ENCODE measurements around the gene WNT16. TPM values are rescaled to one million over a fixed set of nuclear protein-coding genes. Genes with fewer than 3 reads are reported as not detected.

WNT16 gene
- total and polyA plus RNA-seq, 2 of the 8 experiments (the other 6 are each of a cell fraction or from before 2014, with no cell fraction given): 0.11 to 0.52 TPM

DNA sequence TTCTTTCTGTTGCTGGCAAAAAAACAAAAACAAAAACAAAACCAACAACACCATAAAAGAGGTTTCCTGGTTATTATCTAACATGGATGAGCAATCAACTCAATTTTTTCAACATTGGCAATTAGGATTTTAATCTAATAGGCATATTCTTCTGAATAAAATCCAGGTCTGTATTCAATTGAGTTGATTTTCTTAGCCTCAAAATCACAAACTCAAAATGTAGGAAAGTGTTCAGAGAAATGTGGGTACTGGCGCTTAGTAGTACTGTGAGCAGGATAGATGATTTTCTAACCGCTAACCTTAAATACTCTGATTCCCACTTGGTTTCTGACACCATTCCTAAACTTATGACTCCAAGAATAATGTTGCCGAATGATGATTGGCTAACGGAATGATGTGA, 5.6 kb downstream of the WNT16 start:
- Histone ChIP-seq H4K5ac (ENCODE audit: insufficient read length, low read depth, low read length) (no peak overlapping the region), H3K79me1 (ENCODE audit: low read depth, low read length) (no peaks in the 10 kb centered on the region), H3K79me2 (ENCODE audit: control insufficient read depth in 1 of 2, insufficient read depth in 2 of 2, low read length in 2 of 2) (no peaks in the 10 kb centered on the region), H3K23ac (ENCODE audit: insufficient read length) (no peak overlapping the region), H2BK15ac (ENCODE audit: low read length) (no peak overlapping the region), H3K18ac (ENCODE audit: extremely low read depth, low read length) (no peak overlapping the region), H3K9ac (replicated peaks in 1 of 4; ENCODE audit: extremely low read depth in 1 of 4, low read depth in 3 of 4, low read length in 3 of 4) (no peak overlapping the region), H4K91ac (replicated peaks; ENCODE audit: insufficient read length, low read length) (no peak overlapping the region), H3K9me3 (ENCODE audit: insufficient read depth in 2 of 2, low read depth in 1 of 2, low read length in 1 of 2) (no peaks in the 10 kb centered on the region), H3K56ac (replicated peaks; ENCODE audit: insufficient read length, low read depth, low read length) (no peak overlapping the region), H2BK12ac (ENCODE audit: low read depth, low read length) (no peak overlapping the region), H2BK120ac (replicated peaks; ENCODE audit: low read depth, low read length) (no peak overlapping the region), H3K14ac (ENCODE audit: insufficient read length) (no peak overlapping the region), H3K4me3 (ENCODE audit: extremely low read depth in 1 of 4, insufficient read depth in 2 of 4, low read depth in 3 of 4, low read length in 4 of 4) (no peak overlapping the region), H3K36me3 (ENCODE audit: control insufficient read depth in 2 of 4, insufficient read depth in 4 of 4, low read length in 3 of 4) (no peaks in the 10 kb centered on the region), H3K4ac (replicated peaks; ENCODE audit: insufficient read length, low read depth, low read length) (no peak overlapping the region), H4K8ac (ENCODE audit: extremely low read depth, insufficient read depth, low read length) (no peak overlapping the region), H4K20me1 (replicated peaks in 1 of 2; ENCODE audit: control insufficient read depth in 1 of 2, insufficient read depth in 2 of 2, low read length in 2 of 2) (no peaks in the 10 kb centered on the region), H2BK20ac (ENCODE audit: low read length) (no peak overlapping the region), H3K27ac (ENCODE audit: low read depth, low read length) (no peak overlapping the region), H2AK5ac (ENCODE audit: low read depth, low read length) (no peak overlapping the region), H3K4me2 (ENCODE audit: insufficient read depth in 1 of 2, low read depth in 2 of 2, low read length in 2 of 2) (no peak overlapping the region), H2AFZ (ENCODE audit: low read length) (no peak overlapping the region), H3K27me3 (replicated peaks in 1 of 4; ENCODE audit: control insufficient read depth in 3 of 4, extremely low read depth in 1 of 4, insufficient read depth in 3 of 4, low read length in 3 of 4) (peaks cover 1 to 24% (median 14%) of the 10 kb centered on the region in 4 experiments; a peak in 6 of 7 replicates), H3K23me2 (ENCODE audit: low read depth, low read length) (peaks cover 10% of the 10 kb centered on the region), H3K4me1 (replicated peaks in 1 of 4; ENCODE audit: control insufficient read depth in 3 of 4, insufficient read depth in 4 of 4, low read length in 3 of 4) (peaks cover 0 to 3% (median under 1%) of the 10 kb centered on the region in 4 experiments; a peak in 2 of 7 replicates), H2BK5ac (ENCODE audit: low read depth, low read length) (no peak overlapping the region)
- ChIA-PET POLR2A (ENCODE audit: partially characterized antibody) (no interaction called here), CTCF (ENCODE audit: partially characterized antibody) (no interaction called here)
- FAIRE-seq: no peak
- TF ChIP-seq RNF2 (IDR thresholded peaks at IDR 0.05; ENCODE audit: borderline replicate concordance, low read depth, low read length, missing control alignments, poor library complexity, severe bottlenecking) (no peak), ASH2L (IDR thresholded peaks at IDR 0.05; ENCODE audit: low read length) (no peak), TCF12 (IDR thresholded peaks at IDR 0.05; ENCODE audit: low read depth, low read length) (no peak), POU5F1 (IDR thresholded peaks at IDR 0.05; ENCODE audit: low read depth, low read length) (no peak), ZNF274 (IDR thresholded peaks at IDR 0.05; ENCODE audit: borderline replicate concordance, extremely low read depth, low read length) (no peak), KDM1A (IDR thresholded peaks at IDR 0.05; ENCODE audit: borderline replicate concordance, low read length) (no peak), TEAD4 (IDR thresholded peaks at IDR 0.05; ENCODE audit: low read depth, low read length) (no peak), RBBP5 (IDR thresholded peaks at IDR 0.05; ENCODE audit: borderline replicate concordance, low read depth, low read length) (no peak), JUN (IDR thresholded peaks at IDR 0.05; ENCODE audit: low read depth, low read length) (no peak), TAF1 (IDR thresholded peaks at IDR 0.05; ENCODE audit: low read depth, low read length) (no peak), SAP30 (IDR thresholded peaks at IDR 0.05; ENCODE audit: insufficient read depth, insufficient replicate concordance, low read length) (no peak), HDAC6 (IDR thresholded peaks at IDR 0.05; ENCODE audit: low read depth, low read length) (no peak), SP1 (IDR thresholded peaks at IDR 0.05; ENCODE audit: low read depth, low read length) (no peak), BACH1 (IDR thresholded peaks at IDR 0.05; ENCODE audit: low read length) (no peak)
- no peak for DNase-seq (ENCODE audit: low read depth in 1 of 2, low spot score in 2 of 2)
- 88% methylated on average over 4 of the region's 4 CpGs; no CpG with 5 or more reads in 1 of the 2 experiments for WGBS, 2 experiments (ENCODE audit: extremely low coverage in 1 of 2, insufficient coverage in 1 of 2, insufficient read length in 1 of 2, insufficient replicate concordance in 2 of 2, low coverage in 1 of 2, low lambda C conversion rate in 2 of 2, missing lambda C conversion rate in 1 of 2)

All from H1 (cell line).